Activated CD4-positive, alpha-beta T cell treated with anti-CD3 and anti-CD28 coated beads, Interleukin-10, Interleukin-2, amounts not matched to agents 100 ng/mL and 50 ng/mL, durations not matched to agents 16 hours and 8 hours (primary cell): ENCODE data around the gene ARRB2.
A peak's percentile ranks its signal among the peaks of the same experiment; 100 is the strongest.
"Not testable (repeated sequence)": the region's sequence is repeated elsewhere in the genome, so short reads cannot be mapped to it uniquely, and the experiment has no call there.

Source experiments
- DNase-seq: peaks from one replicate; pipeline ENCODE4 v3.0.0-alpha.2; 2020

Gene ARRB2

DNA sequence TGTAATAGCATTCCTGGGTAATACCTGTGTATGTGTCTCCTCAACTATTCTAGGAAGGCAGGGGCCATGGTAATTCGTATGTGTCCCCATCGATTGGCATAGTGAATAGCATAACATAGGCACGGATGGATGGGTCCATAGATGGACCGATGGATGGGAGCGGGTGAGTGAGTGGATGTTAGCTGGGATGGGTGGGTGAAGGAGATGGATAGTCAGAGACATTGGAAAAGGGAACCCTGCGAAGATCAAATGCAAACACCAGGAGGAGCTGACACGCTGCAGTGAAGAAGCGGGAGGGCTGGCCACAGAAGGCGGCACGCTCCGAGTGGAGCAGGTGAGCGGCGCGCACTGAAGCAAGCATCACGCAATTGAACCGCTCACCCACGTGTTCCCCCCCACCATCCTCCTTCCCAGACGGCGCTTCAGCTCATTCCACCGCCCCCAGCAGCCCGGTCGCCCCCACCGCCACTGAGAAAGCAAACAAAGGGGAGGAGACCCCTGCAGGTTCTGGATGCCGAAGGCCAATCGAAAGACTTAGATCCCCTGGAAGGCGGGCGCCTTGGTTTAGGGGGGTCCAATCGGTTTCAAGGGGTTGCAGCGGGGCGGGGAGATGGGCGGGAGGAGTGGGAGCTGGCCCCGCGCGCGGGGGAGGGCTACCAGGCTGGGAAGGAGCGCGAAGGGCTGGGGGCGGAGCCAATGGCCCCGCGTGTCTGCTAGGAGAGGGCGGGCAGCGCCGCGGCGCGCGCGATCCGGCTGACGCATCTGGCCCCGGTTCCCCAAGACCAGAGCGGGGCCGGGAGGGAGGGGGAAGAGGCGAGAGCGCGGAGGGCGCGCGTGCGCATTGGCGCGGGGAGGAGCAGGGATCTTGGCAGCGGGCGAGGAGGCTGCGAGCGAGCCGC lies at the start of gene ARRB2:
Gene ARRB2, plus strand, starts transcription at position 839 of the 899 bp plus-strand sequence. CDS start 90 bp downstream, outside the sequence.
- DNase-seq = peak; percentile 99

DNA sequence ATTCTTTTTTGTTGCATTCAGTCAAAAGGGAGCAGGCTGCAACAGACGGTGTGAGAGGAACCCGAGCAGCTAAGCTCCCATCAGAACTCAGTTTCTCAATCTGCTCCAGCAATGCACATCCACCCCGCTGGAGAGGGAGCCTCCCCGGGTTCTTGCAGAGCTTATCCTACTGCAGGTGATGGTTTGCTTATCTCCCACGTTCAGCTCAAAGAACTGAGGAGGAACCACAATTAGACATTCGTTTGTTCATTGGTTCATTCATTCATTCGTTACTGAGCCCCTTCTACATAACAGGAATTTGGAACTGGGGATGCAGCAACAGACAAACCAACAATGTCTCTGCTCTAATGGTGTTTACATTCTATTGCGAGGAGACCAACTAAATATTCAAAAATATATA lies 46.7 kb upstream of the ARRB2 start:
- no peak for DNase-seq

DNA sequence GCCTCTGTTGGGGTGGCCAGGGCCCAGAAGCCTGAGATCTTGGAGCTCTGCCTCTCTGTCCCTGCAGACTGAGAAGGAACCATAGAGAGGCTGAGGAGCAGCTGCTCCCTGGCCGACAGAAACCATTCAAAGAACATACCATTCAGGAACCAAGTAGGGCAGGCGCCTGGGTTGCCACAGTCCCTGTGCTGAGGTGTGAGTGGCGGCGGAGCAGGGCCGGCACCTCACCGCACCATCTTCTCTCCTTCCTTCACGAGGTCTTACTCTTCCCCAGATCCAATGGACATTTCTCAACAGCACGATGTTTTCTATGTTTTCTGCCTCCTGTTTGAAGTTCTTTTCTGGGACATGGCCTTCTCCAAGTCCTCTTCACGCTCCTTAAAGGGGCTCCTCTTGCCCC lies 46.2 kb upstream of the ARRB2 start:
- DNase-seq = no peak

DNA sequence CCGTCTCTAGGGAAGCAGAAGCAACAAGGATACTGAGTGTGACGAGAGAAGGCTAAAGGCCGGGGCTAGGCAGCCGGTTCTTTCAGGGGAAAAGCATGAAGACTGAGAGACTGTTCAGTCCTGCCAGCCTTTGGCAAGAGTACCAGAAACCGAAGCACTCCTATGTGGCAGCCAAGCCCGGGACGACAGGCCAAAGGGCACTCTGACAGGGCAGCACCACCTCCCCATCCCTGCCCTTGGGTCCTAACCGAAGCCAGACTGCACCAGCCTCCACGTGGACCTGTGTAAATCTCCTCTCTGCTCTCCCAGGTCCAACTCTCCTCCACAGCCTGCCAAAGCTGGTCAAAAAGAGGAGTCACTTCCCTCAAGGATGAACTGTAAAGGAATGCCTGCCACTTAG lies 45.4 kb upstream of the ARRB2 start:
- no peak for DNase-seq

DNA sequence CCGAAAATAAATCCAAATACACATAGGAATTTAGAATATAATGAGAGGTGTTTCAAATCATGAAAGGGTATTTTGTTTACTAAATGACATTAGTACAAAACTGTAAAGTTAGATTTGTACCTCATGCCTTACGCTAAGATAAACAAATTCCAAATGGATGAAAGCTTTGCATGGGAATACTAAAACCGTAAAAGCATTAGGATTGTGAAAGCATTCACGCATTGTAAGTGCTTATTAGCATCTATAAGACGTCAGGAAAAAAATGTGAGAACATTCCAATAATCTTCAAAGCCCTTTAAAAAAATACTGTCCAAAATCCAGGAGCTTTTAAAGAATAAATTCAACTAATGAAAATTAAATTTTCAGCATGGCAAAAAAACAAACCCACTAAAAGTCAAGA lies 44.1 kb upstream of the ARRB2 start:
- DNase-seq = no peak

DNA sequence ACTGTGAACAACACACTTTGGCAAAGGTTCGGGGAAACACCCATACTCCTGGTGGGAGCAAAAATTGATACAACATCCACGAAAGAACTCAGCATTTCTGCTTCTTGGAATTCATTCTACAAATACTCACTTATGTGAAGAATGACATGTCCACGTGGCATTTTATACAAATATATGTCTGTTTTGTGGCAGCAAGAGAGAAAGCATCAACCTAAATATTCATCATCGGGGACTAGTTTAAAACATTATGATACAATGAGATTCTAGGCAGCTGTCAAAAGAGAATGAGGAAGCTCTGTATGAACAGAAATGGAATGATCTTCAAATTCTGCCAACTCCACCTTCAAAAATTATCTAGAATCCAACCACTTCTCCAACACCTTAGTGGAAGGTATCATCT lies 43.3 kb upstream of the ARRB2 start:
- no peak for DNase-seq

DNA sequence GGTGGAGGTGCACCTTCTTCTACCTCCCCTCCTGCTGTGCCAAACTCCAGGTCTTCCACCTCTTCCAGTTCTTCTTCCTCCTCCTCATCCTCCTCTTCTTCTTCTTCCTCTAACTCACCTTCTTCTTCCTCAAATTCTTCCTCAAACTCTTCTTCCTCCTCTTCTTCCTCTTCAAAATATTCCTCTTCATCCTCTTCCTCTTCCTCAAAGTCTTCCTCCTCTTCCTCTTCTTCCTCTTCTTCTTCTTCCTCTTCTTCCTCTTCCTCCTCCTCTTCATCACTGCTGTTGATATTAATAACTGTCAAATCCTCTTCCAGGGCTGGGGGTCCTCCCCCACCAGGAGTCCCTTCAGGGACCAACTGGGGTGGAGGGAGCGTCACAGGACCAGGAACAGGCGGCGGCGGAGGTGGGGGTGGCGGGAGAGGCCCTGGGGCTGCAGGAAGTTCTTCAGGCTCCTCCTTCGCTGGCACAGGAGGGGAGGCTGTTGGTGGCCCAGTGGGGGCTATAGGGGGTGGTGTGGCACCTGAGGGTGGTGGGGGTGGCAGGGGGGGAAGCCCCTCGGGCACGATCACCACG lies 38.3 kb upstream of the ARRB2 start:
- DNase-seq = no peak

DNA sequence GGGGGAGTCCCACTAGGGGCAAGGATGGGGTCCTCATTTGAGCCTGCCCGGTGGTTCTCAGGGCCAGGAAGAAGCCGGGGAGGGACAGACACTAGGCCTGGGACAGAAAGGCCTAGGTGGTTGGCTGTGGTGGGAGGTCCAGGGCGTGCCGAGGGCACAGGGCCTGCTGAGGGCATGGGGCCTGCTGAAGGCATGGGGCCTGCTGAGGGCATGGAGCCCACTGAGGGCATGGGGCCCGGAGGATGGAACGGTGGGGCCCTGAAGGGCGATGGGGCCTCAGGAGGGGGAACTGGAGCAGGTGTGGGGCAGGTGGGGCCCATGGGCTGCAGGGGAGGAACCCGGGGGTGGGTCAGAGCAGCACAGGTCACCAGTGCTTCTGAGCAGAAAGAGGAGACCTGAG lies 37.7 kb upstream of the ARRB2 start:
- DNase-seq = no peak

DNA sequence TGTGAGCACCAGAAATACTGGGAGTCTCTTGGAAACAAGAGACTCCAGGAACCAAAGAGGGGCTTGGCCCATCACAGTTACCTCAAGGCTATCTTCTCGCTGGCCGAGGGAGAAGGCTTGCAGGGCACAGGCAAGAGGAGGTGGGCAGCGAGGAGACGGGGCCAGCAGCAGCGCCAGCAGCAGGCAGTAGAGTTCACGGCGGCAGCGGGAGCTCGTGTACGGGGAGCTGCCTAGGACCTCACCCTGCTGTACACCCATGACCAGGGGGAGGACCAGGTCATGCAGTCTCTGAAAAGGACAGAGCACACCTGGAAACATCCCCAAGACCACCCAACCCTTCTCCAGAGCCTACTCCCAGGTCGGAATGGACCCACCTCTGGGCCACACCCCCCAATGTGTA lies 37.3 kb upstream of the ARRB2 start:
- no peak for DNase-seq

DNA sequence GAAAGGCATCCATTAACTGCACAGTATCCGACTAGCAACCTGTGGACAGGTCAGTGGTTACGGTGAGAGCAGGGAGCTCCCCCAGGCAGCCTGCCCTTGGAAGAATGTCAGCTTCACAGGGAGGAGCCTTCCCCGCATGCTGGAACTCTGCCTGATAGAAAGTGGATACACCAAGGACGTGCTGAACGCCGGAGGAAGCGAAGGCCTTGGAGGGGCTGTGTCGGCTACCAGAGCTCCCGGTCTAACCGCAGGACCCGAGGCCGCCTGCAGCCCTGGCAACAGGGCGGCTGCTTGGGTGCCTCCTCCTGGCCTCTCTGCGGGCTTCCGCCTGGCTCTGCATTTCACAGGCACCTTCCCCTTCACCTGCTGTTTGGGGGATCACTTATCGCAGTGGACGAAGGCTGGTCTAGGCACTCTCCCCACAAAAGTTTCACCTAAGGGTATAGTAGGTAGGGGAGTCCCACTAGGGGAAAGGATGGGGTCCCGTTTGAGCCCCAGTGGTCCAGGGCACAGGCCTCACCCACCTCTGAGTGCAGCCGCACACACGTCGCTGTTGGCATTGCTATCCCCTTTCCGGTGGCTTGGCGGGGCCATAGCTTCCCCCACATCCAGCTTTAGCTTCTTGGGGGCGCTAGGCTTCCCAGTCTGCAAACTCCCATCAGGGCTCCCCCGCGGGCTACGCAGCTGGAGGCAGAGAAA lies 36.3 kb upstream of the ARRB2 start:
- DNase-seq = no peak

DNA sequence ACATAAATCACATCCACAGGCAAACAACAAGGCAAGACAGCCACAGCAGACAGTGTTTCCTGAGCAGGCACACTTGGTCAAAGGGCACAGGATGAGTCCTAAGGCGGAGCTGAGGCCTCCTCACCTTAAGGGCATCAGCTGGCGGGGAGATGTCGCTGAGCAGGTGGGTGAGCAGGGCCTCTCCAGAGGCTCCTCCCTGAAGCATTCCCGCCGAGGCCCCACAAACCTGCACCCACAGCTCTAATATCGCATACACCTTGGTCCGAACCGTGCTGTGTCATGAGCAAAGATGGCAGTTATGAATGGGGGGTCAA lies 35.8 kb upstream of the ARRB2 start:
- no peak for DNase-seq

DNA sequence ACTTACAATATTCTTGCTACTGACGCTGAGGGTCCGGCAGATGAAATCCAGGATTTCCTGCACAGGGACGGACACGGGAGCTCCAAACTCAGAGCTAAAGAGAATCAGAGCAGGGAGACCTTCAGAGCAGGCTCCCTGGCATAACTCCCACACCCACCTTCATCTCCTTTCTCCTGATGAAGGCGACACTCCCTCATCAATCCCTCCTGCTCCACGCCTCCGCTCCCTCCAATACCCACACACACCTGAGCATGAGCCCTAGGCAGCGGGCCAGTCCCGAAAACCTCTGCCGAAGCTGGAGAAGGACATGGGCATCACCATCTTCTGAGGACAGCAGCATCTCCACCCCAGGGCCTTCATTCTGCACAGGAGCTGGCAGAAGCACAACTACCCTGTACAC lies 34.6 kb upstream of the ARRB2 start:
- no peak for DNase-seq

DNA sequence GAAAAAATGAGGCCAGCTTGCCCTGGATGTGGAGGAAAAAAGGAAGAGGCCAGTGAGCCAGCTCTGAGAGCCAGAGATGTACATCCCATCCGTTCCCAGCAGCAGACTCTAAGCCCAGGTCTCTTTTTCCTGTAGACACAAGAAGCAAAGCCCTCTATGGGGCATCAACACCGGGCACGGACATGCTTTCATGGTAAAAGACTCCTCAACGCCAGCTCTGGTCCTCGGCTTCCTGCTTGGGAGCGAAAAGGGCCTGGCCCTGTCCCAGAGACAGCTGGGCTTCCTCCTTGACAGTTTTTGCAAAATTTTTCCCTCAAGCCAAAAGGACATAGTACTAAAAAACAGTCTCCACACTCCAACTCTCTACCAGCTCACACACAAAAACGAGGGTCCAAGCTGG lies 33.6 kb upstream of the ARRB2 start:
- no peak for DNase-seq

DNA sequence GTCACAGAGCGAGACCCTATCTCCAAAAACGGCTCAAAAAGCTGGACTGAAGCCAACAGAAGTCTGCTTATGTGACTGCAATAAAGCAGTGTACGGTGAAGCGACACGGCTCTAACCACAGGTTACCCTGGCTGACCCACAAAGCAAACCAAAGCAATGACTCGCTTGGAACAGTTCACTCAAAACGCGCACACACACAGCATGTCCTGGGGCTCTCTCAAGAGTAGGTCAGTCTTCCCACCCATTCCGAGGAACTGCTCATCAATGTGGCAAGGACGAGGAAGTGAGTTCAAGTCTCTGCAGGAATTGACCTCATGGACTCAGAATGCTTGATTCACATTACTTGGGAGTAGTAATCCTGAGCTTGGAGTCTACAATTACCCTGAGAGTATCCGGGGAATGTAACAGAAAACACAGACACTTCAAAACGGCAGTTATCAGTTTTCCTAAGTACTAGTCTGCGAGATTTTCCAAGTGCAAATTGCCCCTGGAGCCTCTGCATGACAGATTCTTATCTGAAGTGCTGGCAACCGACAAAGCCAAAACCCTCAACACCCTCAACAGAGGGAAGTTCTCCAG lies 31.9 kb upstream of the ARRB2 start:
- peak; percentile 63 for DNase-seq

DNA sequence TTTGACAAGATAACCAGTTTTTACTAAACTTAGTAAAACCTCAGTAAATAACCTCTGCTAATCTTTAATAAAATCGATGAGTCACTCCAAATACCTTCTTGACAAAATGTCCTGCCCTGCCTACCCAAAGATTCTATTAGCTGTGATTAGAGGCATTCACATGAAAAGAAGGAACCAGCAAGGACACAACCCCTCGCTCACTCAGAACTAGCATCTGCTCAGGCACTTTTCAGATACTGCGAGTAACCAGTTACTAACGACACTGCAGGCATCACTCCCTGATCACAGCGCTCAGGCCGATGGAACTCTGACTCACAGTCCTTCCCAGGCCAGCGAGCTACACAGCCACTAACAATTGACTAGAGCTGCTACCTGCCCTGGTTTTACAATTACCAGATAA lies 30.8 kb upstream of the ARRB2 start:
- no peak for DNase-seq

DNA sequence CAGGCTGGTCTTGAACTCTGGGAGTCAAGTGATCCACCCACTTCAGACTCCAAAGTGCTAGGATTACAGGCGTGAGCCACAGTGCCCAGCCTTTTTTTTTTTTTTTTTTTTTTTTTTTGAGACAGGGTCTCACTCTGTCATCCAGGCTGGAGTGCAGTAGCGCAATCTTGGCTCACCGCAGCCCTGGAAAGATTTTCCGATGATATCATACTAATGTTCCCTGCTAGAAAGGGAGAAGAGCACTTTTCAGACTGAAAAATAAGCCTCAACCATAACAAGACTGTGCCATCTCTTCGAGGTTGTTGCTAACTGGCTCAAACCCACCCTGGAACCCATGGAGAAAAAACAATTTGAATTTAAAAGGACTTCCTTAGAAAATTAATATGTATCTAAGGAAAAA lies 26.7 kb upstream of the ARRB2 start:
- not testable (repeated sequence) for DNase-seq

DNA sequence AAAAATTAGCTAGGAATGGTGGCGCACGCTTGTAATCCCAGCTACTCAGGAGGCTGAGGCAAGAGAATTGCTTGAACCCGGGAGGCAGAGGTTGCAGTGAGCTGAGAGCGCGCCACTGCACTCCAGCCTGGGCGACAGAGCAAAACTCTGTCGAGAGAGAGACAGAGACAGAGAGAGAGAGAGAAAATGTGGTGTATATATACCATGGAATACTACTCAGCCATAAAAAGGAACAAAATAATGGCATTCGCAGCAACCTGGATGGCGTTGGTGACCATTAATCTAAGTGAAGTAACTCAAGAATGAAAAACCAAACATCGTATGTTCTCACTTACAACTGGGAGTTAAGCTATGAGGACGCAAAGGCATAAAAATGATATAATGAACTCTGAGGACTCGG lies 20.6 kb upstream of the ARRB2 start:
- DNase-seq = not testable (repeated sequence)

DNA sequence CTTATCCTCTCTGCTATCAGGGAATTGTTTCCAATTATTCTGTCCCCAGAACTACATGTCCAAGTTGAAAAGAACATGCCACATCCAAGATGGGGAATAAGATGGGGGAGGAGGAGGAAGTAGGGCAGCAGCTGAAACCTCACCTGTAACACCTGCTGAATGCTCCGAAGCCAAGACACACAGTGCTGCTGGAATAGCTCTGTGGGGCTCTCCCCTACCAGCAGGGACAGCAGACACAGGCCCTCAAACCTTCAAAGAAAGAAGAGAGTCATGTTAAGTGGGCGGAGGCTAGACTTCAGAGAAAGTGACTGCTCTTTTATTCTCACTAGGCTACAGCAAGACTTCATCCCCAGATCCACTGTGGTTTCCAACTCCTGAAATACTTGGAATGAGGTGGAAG lies 19.7 kb upstream of the ARRB2 start:
- no peak for DNase-seq

DNA sequence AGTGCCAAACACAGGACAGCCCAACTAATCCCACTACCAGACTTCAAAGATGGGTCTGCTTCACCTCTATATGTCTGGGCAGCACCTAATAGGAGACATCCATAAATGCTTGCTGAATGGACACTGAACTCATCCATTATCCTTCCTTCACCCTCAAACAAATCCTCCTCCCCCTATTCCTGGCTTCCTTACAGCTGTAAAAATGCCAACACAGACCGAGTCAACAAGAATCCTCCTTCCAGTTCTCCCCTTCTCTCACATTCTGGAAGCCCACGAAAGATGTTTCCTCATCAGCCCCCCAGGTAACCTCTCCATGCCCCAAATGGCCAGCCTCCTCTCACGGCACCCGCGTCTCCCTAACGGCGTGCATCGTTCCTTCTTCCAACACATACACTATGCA lies 18.7 kb upstream of the ARRB2 start:
- no peak for DNase-seq

DNA sequence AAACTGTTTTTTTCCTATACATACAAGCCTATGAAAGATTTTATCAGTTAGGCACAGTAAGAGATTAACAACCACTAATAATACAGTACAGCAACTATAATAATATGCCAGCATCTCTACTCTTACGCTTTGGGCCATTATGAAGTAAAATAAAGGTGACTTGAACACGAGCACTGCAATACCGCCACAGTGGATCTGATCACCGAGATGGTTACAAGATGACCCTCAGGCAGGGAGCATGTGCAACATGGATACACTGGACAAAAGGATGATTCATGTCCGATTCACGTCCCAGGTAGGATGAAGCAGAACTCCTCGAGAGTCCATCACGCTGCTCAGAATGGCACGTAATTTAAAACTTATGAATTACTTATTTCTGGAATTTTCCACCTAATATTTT lies 17.0 kb upstream of the ARRB2 start:
- no peak for DNase-seq

DNA sequence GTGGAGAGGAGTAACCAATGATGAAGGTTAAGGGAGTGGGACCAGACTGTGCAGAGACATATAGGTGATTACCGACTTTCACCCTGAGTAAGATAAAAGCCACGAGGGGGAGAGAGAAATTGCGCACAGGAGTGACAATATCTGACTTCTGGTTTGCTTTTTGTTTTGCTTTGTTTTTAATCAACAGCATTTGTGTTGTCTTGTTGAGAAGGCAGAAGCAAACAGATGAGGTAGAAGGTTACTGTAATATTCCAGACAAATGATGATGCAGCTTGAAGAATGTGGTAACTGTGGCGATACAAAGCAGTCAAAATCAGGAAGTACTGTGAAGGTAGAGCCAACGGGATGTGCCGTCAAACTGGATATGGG lies 14.0 kb upstream of the ARRB2 start:
- DNase-seq = peak; percentile 86

DNA sequence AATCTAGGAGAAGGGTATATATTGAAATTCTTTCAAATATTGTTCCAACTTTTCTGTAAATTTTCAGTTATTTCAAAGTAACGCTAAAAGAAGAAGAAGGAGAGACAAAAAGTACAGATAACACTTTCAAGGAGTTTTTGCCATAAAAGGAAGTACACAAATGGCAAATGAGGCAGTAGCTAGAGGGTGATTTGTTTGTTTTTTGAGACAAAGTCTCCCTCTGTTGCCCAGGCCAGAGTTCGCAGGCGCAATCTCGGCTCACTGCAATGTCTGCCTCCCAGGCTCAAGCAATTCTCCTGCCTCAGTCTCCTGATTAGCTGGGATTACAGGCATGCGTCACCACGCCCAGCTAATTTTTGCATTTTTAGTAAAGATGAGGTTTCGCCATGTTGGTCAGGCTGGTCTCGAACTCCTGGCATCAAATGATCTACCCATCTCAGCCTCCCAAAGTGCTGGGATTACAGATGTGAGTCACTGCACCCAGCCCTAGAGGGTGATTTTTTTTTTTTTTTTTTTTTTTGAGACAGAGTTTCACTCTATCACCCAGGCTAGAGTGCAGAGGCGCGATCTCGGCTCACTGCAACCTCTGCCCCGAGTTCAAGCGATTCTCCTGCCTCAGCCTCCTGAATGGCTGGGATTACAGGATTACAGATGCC lies 10.9 kb upstream of the ARRB2 start:
- DNase-seq = not testable (repeated sequence)

DNA sequence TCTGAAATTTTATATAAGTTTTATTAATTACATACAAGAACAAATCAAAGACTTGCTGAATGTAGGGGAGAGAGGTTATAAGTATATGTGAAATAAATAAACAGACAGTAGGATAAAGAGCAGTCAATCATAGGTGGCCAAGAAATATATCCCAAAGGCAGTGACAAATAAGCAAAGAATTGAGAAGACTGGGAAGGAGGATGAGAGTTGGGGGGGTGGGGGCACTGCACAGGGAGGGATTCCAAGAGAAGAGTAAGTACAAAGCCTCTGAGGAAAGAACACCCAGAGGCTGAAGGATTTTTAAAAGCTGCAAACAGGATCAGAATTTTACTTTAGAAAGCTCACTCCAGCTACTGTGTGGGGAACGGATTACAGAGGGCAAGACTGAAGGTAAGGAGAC lies 9.3 kb upstream of the ARRB2 start:
- DNase-seq = no peak

DNA sequence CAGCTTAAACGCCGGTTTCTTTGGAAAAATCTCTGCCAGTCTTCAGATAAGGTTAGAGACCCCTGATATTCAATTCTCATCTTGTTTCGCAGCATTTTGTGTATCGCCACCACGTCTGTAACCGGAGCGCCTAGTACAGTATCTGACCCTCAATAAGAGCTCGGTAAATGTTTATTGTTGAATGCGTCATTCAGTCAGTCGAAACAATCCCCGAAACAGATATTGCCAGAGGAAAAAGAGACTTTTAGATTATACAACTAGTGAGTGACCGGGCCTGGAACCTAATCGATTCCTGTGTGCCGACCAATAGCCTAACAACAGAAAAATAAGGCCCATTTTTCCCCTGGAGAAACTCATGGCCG lies 7.1 kb upstream of the ARRB2 start:
- DNase-seq = no peak
